Neural cell (in vitro differentiated cells): ENCODE results near the gene PTCRA.

Source experiments
- CTCF ChIP-seq: fragments of 450-650 bp; IDR thresholded peaks from 2 replicates; pipeline ENCODE4 v1.5.1; 2014; ENCODE audit warnings: antibody characterized with exemption, mild to moderate bottlenecking, moderate library complexity; ENCODE audit not compliant: poor library complexity, severe bottlenecking
- EP300 ChIP-seq: fragments of 450-650 bp; conservative IDR thresholded peaks from 2 replicates; pipeline ENCODE4 v1.6.1; 2014; ENCODE audit warnings: antibody characterized with exemption, mild to moderate bottlenecking, moderate library complexity; ENCODE audit not compliant: poor library complexity, severe bottlenecking
- RAD21 ChIP-seq: fragments of 450-650 bp; conservative IDR thresholded peaks from 2 replicates; pipeline ENCODE4 v1.6.1; 2014; ENCODE audit warnings: antibody characterized with exemption, mild to moderate bottlenecking, moderate library complexity
- TAF1 ChIP-seq: IDR thresholded peaks from 2 replicates; pipeline ENCODE4 v1.6.1; 2012; ENCODE audit warnings: low read depth

DNA sequence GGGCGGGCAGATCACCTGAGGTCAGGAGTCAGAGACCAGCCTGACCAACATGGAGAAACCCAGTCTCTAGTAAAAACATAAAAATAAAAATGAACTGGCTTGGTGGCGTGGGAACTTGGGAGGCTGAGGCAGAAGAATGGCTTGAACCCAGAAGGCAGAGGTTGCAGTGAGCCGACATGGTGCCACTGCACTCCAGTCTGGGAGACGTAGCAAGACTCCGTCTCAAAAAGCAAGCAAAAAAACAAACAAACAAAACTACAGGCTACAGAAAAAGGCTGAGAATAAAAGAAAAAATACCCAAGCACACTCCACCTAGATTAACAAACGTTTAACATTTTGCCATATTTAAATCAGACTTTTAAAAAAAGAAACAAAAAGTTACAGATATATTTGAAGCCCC is 5.9 kb downstream of the PTCRA start:
- TF ChIP-seq CTCF (no peak), RAD21 (no peak), TAF1 (no peak), EP300 (no peak)
